HepG2 (cell line): ENCODE results near the gene BCAS3. TPM values are rescaled to one million over a fixed set of nuclear protein-coding genes. Genes with fewer than 3 reads are reported as not detected.

ENCODE experiments used
- CCAR2 ChIP-seq: fragments of 200-400 bp; formaldehyde crosslinking; optimal IDR thresholded peaks from 2 replicates; pipeline ENCODE3; 2018; ENCODE audit warnings: low read depth, mild to moderate bottlenecking, low read length, moderate library complexity
- CENPX ChIP-seq: sonication (generic); formaldehyde crosslinking; IDR thresholded peaks from 2 replicates; pipeline ENCODE4 v1.9.0; 2021; ENCODE audit warnings: mild to moderate bottlenecking, missing genetic modification reagents, moderate library complexity
- CHCHD3 ChIP-seq: sonication (generic); formaldehyde crosslinking; IDR thresholded peaks from 2 replicates; pipeline ENCODE4 v1.8.0; 2022; ENCODE audit warnings: mild to moderate bottlenecking, missing genetic modification reagents, moderate library complexity
- CHD4 ChIP-seq: fragments of 200-600 bp; sonication (generic); IDR thresholded peaks from 2 replicates; pipeline ENCODE4 v1.7.0; 2017; ENCODE audit warnings: mild to moderate bottlenecking, low read length, borderline replicate concordance
- CREB3 ChIP-seq: sonication (generic); formaldehyde crosslinking; IDR thresholded peaks from 2 replicates; pipeline ENCODE4 v1.5.0; 2020; ENCODE audit warnings: missing genetic modification reagents
- DNMT3B ChIP-seq: conservative IDR thresholded peaks from 2 replicates; pipeline ENCODE4 v1.6.1; 2016; ENCODE audit warnings: missing biosample characterization, control low read depth
- FOXA1 ChIP-seq, 2 experiments: fragments of 450-650 bp in 1 of 2; sonication (generic) in 1 of 2; formaldehyde crosslinking in 1 of 2; IDR thresholded peaks; 2 replicates each; pipeline versions ENCODE4 v1.4.0 to v1.6.1; 2016 to 2020; ENCODE audit warnings: missing genetic modification reagents in 1 of 2
- HES4 ChIP-seq: sonication (generic); formaldehyde crosslinking; IDR thresholded peaks from 2 replicates; pipeline ENCODE4 v1.9.0; 2021; ENCODE audit warnings: mild to moderate bottlenecking, missing genetic modification reagents, borderline replicate concordance
- HINFP ChIP-seq: sonication (generic); formaldehyde crosslinking; IDR thresholded peaks from 2 replicates; pipeline ENCODE4 v1.4.0; 2020; ENCODE audit warnings: low read depth, mild to moderate bottlenecking, missing genetic modification reagents
- KDM6A ChIP-seq: IDR thresholded peaks from 2 replicates; pipeline ENCODE4 v1.6.1; 2016; ENCODE audit warnings: low read depth
- LCORL ChIP-seq, 2 experiments: fragments of 450-650 bp in 1 of 2; sonication (generic) in 1 of 2; formaldehyde crosslinking in 1 of 2; IDR thresholded peaks; 2 replicates each; pipeline versions ENCODE4 v1.5.0 to v1.6.1; 2017 to 2020; ENCODE audit warnings: antibody characterized with exemption in 1 of 2, missing genetic modification reagents in 1 of 2
- MIER2 ChIP-seq: IDR thresholded peaks from 2 replicates; pipeline ENCODE4 v1.6.1; 2016; ENCODE audit warnings: missing biosample characterization, missing genetic modification reagents
- MIXL1 ChIP-seq: IDR thresholded peaks from 2 replicates; pipeline ENCODE4 v1.6.1; 2016
- PLRG1 ChIP-seq: fragments of 450-650 bp; conservative IDR thresholded peaks from 2 replicates; pipeline ENCODE4 v1.6.1; 2016
- POGZ ChIP-seq: sonication (generic); formaldehyde crosslinking; IDR thresholded peaks from 2 replicates; pipeline ENCODE4 v1.4.0; 2020; ENCODE audit warnings: mild to moderate bottlenecking, missing genetic modification reagents
- STAT5B ChIP-seq: sonication (generic); formaldehyde crosslinking; IDR thresholded peaks from 2 replicates; pipeline ENCODE4 v1.4.0; 2020; ENCODE audit warnings: missing genetic modification reagents
- ZNF205 ChIP-seq: IDR thresholded peaks from 2 replicates; pipeline ENCODE4 v1.6.1; 2018; ENCODE audit warnings: missing biosample characterization, missing genetic modification reagents
- ZNF282 ChIP-seq: fragments of 450-650 bp; IDR thresholded peaks from 2 replicates; pipeline ENCODE4 v1.6.1; 2018; ENCODE audit not compliant: partially characterized antibody
- ZNF800 ChIP-seq: sonication (generic); formaldehyde crosslinking; IDR thresholded peaks from 2 replicates; pipeline ENCODE4 v1.4.0; 2020; ENCODE audit warnings: missing genetic modification reagents
- polyA plus RNA-seq, 8 experiments: library from polyadenylated mRNA; depleted of rRNA in 3 of 8; stranded (reverse) in 7 of 8; unstranded in 1 of 8; fragments of >200 nt; fragmentation: Illumina TruSeq in 4 of 8; extraction: Trizol in 4 of 8; gene quantifications; 2 replicates each; pipeline versions ENCODE4 v1.2.1 to v1.2.3, GENCODE V29; 2011 to 2016; ENCODE audit warnings: low read depth in 4 of 8, missing spikeins in 1 of 8, mixed read lengths in 1 of 8; ENCODE audit not compliant: insufficient read depth in 1 of 8
- total RNA-seq, 5 experiments: library from RNA; depleted of rRNA; stranded (reverse); fragments of >200 nt; fragmentation: Illumina TruSeq; extraction: Trizol; gene quantifications; 2 replicates each; pipeline ENCODE4 v1.2.3, GENCODE V29; 2016; ENCODE audit warnings: low read depth in 1 of 5
- TF ChIP-seq, protein P1 (sequence below): sonication (generic); IDR thresholded peaks from 2 replicates; pipeline ENCODE4 v1.6.1; 2016; ENCODE audit warnings: low read depth, borderline replicate concordance
- TF ChIP-seq, protein P2 (sequence below): sonication (generic); formaldehyde crosslinking; IDR thresholded peaks from 2 replicates; pipeline ENCODE4 v1.5.0; 2020; ENCODE audit warnings: mild to moderate bottlenecking, missing genetic modification reagents, borderline replicate concordance
- TF ChIP-seq, protein P3 (sequence below): sonication (generic); formaldehyde crosslinking; IDR thresholded peaks from 2 replicates; pipeline ENCODE4 v1.4.0; 2020; ENCODE audit warnings: missing genetic modification reagents

Gene BCAS3
- total and polyA plus RNA-seq, 2 of the 13 experiments (the other 11 are each of a cell fraction or from before 2014, with no cell fraction given) = 10.7 to 11.2 TPM

DNA sequence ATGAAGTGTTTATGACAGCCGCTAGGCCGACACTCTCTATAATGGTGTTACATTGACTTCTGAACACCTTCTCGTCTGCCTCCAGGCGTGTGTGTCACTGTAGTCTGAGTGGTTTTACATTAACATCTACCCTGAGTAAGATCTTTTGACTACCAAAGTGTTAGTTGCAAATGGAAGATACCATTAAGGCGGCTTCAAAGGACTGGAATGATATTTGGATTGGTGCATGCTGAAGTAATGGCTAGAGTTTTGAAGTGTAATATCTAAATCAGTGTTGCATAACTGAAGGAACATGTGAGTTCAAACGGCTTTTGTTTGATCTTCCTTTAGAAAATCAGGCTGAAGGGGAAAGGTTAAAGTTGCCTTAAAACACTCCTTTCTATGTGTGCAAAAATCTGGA, 52.2 kb downstream of the BCAS3 start (continued):
- TF ChIP-seq POGZ (CRISPR knock-in tag) = peak; percentile 50; the same call in 1 of the 2 replicates
- TF ChIP-seq, protein P1, sequence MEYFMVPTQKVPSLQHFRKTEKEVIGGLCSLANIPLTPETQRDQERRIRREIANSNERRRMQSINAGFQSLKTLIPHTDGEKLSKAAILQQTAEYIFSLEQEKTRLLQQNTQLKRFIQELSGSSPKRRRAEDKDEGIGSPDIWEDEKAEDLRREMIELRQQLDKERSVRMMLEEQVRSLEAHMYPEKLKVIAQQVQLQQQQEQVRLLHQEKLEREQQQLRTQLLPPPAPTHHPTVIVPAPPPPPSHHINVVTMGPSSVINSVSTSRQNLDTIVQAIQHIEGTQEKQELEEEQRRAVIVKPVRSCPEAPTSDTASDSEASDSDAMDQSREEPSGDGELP = peak; percentile 52; the same call in 1 of the 2 replicates
- TF ChIP-seq CCAR2 = no peak
- peak; percentile 74 for TF ChIP-seq LCORL (IDR thresholded peaks at IDR 0.05)
- TF ChIP-seq LCORL (CRISPR knock-in tag; IDR thresholded peaks at IDR 0.05) = peak; percentile 68; the same call in 1 of the 2 replicates
- no peak for TF ChIP-seq STAT5B (CRISPR knock-in tag)
- no peak for TF ChIP-seq FOXA1 (IDR thresholded peaks at IDR 0.05)
- no peak for TF ChIP-seq FOXA1 (CRISPR knock-in tag; IDR thresholded peaks at IDR 0.05)
- no peak for TF ChIP-seq CREB3 (CRISPR knock-in tag)
- TF ChIP-seq PLRG1 = no peak
- TF ChIP-seq HINFP (CRISPR knock-in tag) = no peak
- TF ChIP-seq ZNF282 = no peak
- TF ChIP-seq CHD4 = peak; percentile 43; the same call in 1 of the 2 replicates
- no peak for TF ChIP-seq CENPX (CRISPR knock-in tag)
- TF ChIP-seq ZNF800 = peak; percentile 59; the same call in 1 of the 2 replicates
- TF ChIP-seq, protein P2, sequence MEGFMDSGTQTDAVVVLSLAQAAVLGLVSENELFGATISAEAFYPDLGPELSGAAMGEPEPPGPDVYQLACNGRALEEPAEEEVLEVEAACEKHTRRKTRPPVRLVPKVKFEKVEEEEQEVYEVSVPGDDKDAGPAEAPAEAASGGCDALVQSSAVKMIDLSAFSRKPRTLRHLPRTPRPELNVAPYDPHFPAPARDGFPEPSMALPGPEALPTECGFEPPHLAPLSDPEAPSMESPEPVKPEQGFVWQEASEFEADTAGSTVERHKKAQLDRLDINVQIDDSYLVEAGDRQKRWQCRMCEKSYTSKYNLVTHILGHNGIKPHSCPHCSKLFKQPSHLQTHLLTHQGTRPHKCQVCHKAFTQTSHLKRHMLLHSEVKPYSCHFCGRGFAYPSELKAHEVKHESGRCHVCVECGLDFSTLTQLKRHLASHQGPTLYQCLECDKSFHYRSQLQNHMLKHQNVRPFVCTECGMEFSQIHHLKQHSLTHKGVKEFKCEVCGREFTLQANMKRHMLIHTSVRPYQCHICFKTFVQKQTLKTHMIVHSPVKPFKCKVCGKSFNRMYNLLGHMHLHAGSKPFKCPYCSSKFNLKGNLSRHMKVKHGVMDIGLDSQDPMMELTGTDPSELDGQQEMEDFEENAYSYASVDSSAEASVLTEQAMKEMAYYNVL (CRISPR knock-in tag) = peak; percentile 30; the same call in 1 of the 2 replicates
- peak; percentile 58 for TF ChIP-seq MIER2 (CRISPR knock-in tag)
- TF ChIP-seq MIXL1 = peak; percentile 67
- peak; percentile 82 for TF ChIP-seq KDM6A (CRISPR knock-in tag)
- peak; percentile 61; the same call in 1 of the 2 replicates for TF ChIP-seq ZNF205 (CRISPR knock-in tag)
- no peak for TF ChIP-seq HES4 (CRISPR knock-in tag)
- TF ChIP-seq CHCHD3 (CRISPR knock-in tag) = no peak
- TF ChIP-seq, protein P3, sequence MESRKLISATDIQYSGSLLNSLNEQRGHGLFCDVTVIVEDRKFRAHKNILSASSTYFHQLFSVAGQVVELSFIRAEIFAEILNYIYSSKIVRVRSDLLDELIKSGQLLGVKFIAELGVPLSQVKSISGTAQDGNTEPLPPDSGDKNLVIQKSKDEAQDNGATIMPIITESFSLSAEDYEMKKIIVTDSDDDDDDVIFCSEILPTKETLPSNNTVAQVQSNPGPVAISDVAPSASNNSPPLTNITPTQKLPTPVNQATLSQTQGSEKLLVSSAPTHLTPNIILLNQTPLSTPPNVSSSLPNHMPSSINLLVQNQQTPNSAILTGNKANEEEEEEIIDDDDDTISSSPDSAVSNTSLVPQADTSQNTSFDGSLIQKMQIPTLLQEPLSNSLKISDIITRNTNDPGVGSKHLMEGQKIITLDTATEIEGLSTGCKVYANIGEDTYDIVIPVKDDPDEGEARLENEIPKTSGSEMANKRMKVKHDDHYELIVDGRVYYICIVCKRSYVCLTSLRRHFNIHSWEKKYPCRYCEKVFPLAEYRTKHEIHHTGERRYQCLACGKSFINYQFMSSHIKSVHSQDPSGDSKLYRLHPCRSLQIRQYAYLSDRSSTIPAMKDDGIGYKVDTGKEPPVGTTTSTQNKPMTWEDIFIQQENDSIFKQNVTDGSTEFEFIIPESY (CRISPR knock-in tag) = no peak
- TF ChIP-seq DNMT3B (CRISPR knock-in tag) = peak; percentile 72; the same call in 1 of the 2 replicates
